HepG2 (cell line): ENCODE data around the gene ZNF519. TPM values are rescaled to one million over a fixed set of nuclear protein-coding genes. Genes with fewer than 3 reads are reported as not detected.
"Not testable (repeated sequence)": the region's sequence is repeated elsewhere in the genome, so short reads cannot be mapped to it uniquely, and the experiment has no call there.

ENCODE experiments used
- ATAC-seq: fragments of 200-7000 bp; cut with Tn5 transposase; 3 replicates; pipeline ENCODE4 v1.9.1; 2020; ENCODE audit warnings: mild to moderate bottlenecking, moderate library complexity
- BruUV-seq: library from RNA; stranded (reverse); fragments of 400-500 nt; replicated peaks from 2 replicates; lab custom pipeline; 2021; lab: Mats Ljungman, UMichigan
- CTCF ChIA-PET: fragments of 300-600 bp; formaldehyde crosslinking; extraction: SDS; loops from one replicate; lab custom pipeline; 2021; ENCODE audit warnings: low total read pairs, inconsistent platforms, low intra/inter-chr PET ratio; lab: Yijun Ruan, JAX
- POLR2A ChIA-PET: fragments of 350-600 bp; sonication (Branson Sonifier 250); formaldehyde crosslinking; loops from one replicate; lab custom pipeline; 2020; ENCODE audit warnings: antibody characterized with exemption, inconsistent platforms; lab: Yijun Ruan, JAX
- DNase-seq: peaks from one replicate; pipeline ENCODE4 v3.0.0-alpha.2; 2015; ENCODE audit warnings: low spot score
- FAIRE-seq: peaks from 3 replicates; lab custom pipeline; 2011; peaks lifted over from hg19 to GRCh38; lab: Jason Lieb, UNC
- H2AFZ ChIP-seq: one replicate; pipeline ENCODE4 v1.6.1; 2011; ENCODE audit warnings: low read length, inconsistent platforms
- H3K27ac ChIP-seq: fragments of 300-600 bp; 3 replicates; pipeline ENCODE4 v1.8.0; 2011; ENCODE audit warnings: mixed run types, mild to moderate bottlenecking, mixed read lengths, low read length, inconsistent platforms; ENCODE audit not compliant: insufficient read depth; ENCODE audit errors: extremely low read length
- H3K27me3 ChIP-seq, 2 experiments: fragments of 200-600 bp in 1 of 2; 2 replicates in 1 of 2; 3 replicates in 1 of 2; pipeline versions ENCODE4 v1.6.0 to v1.8.0; 2011; ENCODE audit warnings: low read length in 2 of 2, mild to moderate bottlenecking in 2 of 2, moderate library complexity in 2 of 2, inconsistent platforms in 1 of 2; ENCODE audit not compliant: insufficient read depth in 2 of 2, control insufficient read depth in 1 of 2
- H3K36me3 ChIP-seq, 2 experiments: fragments of 200-600 bp in 1 of 2; replicated peaks in 1 of 2; 2 replicates in 1 of 2; 3 replicates in 1 of 2; pipeline versions ENCODE4 v1.5.1 to v1.8.0; 2011; ENCODE audit warnings: low read length in 2 of 2, inconsistent platforms in 1 of 2; ENCODE audit not compliant: insufficient read depth in 2 of 2, control insufficient read depth in 1 of 2
- H3K4me1 ChIP-seq: 2 replicates; pipeline ENCODE4 v1.5.1; 2012; ENCODE audit warnings: low read length, inconsistent platforms; ENCODE audit not compliant: insufficient read depth
- H3K4me2 ChIP-seq: 2 replicates; pipeline ENCODE4 v1.6.0; 2011; ENCODE audit warnings: low read depth, low read length, inconsistent platforms
- H3K4me3 ChIP-seq, 3 experiments: fragments of 200-600 bp in 1 of 3; sonication (generic), shearing (Covaris generic) in 1 of 3; replicated peaks in 1 of 3; 2 replicates each; pipeline ENCODE4 v1.5.1; 2011 to 2016; ENCODE audit warnings: low read length in 3 of 3, inconsistent platforms in 2 of 3, low read depth in 2 of 3, mild to moderate bottlenecking in 2 of 3, control low read depth in 1 of 3, mixed read lengths in 1 of 3; ENCODE audit not compliant: insufficient read depth in 1 of 3
- H3K79me2 ChIP-seq: one replicate; pipeline ENCODE4 v1.6.1; 2011; ENCODE audit warnings: low read length, inconsistent platforms; ENCODE audit not compliant: insufficient read depth
- H3K9ac ChIP-seq: 2 replicates; pipeline ENCODE4 v1.6.0; 2011; ENCODE audit warnings: mild to moderate bottlenecking, low read depth, low read length, inconsistent platforms; ENCODE audit not compliant: insufficient read depth
- H3K9me3 ChIP-seq: 2 replicates; pipeline ENCODE4 v1.5.1; 2012; ENCODE audit warnings: mild to moderate bottlenecking, low read length
- H4K20me1 ChIP-seq: 2 replicates; pipeline ENCODE4 v1.6.0; 2011; ENCODE audit warnings: inconsistent platforms, mild to moderate bottlenecking, low read length, moderate library complexity; ENCODE audit not compliant: insufficient read depth
- EEA1 ChIP-seq: sonication (generic); formaldehyde crosslinking; IDR thresholded peaks from 2 replicates; pipeline ENCODE4 v1.5.1; 2020; ENCODE audit warnings: mild to moderate bottlenecking, missing genetic modification reagents, borderline replicate concordance
- HHEX ChIP-seq: IDR thresholded peaks from 2 replicates; pipeline ENCODE4 v1.6.1; 2016; ENCODE audit warnings: control low read depth
- HMGA1 ChIP-seq: sonication (generic); formaldehyde crosslinking; conservative IDR thresholded peaks from 2 replicates; pipeline ENCODE4 v1.4.0; 2020; ENCODE audit warnings: missing genetic modification reagents
- MED8 ChIP-seq: sonication (generic); formaldehyde crosslinking; IDR thresholded peaks from 2 replicates; pipeline ENCODE4 v1.8.1; 2023; ENCODE audit warnings: mild to moderate bottlenecking, missing genetic modification reagents; ENCODE audit not compliant: insufficient replicate concordance
- NBN ChIP-seq: fragments of 450-650 bp; conservative IDR thresholded peaks from 2 replicates; pipeline ENCODE4 v1.6.1; 2017
- NFE2L1 ChIP-seq: sonication (generic); formaldehyde crosslinking; IDR thresholded peaks from 2 replicates; pipeline ENCODE4 v1.4.0; 2020; ENCODE audit warnings: missing genetic modification reagents, mild to moderate bottlenecking, borderline replicate concordance
- NPAS2 ChIP-seq: sonication (generic); formaldehyde crosslinking; IDR thresholded peaks from 2 replicates; pipeline ENCODE4 v1.8.0; 2022; ENCODE audit warnings: mild to moderate bottlenecking, missing genetic modification reagents, borderline replicate concordance
- RBAK ChIP-seq: sonication (generic); formaldehyde crosslinking; IDR thresholded peaks from 2 replicates; pipeline ENCODE4 v1.5.1; 2020; ENCODE audit warnings: mild to moderate bottlenecking, missing genetic modification reagents
- SP4 ChIP-seq: sonication (generic); formaldehyde crosslinking; IDR thresholded peaks from 2 replicates; pipeline ENCODE4 v1.8.1; 2023; ENCODE audit warnings: mild to moderate bottlenecking, missing genetic modification reagents
- SRF ChIP-seq: IDR thresholded peaks from 2 replicates; pipeline ENCODE4 v1.6.1; 2011; ENCODE audit warnings: mild to moderate bottlenecking, low read depth, low read length, moderate library complexity
- ZNF234 ChIP-seq: sonication (generic); formaldehyde crosslinking; conservative IDR thresholded peaks from 2 replicates; pipeline ENCODE4 v1.5.1; 2020; ENCODE audit warnings: mild to moderate bottlenecking, missing genetic modification reagents
- ZNF282 ChIP-seq: fragments of 450-650 bp; IDR thresholded peaks from 2 replicates; pipeline ENCODE4 v1.6.1; 2018; ENCODE audit not compliant: partially characterized antibody
- ZNF354B ChIP-seq: sonication (generic); formaldehyde crosslinking; IDR thresholded peaks from 2 replicates; pipeline ENCODE4 v1.8.0; 2022; ENCODE audit warnings: mild to moderate bottlenecking, missing genetic modification reagents
- ZNF552 ChIP-seq: sonication (generic); formaldehyde crosslinking; IDR thresholded peaks from 2 replicates; pipeline ENCODE4 v1.9.0; 2022; ENCODE audit warnings: missing genetic modification reagents, mild to moderate bottlenecking, borderline replicate concordance
- ZNF576 ChIP-seq: sonication (generic); formaldehyde crosslinking; IDR thresholded peaks from 2 replicates; pipeline ENCODE4 v1.4.0; 2020; ENCODE audit warnings: mild to moderate bottlenecking, missing genetic modification reagents
- ZNF589 ChIP-seq: sonication (generic); formaldehyde crosslinking; conservative IDR thresholded peaks from 2 replicates; pipeline ENCODE4 v1.8.0; 2022; ENCODE audit warnings: mild to moderate bottlenecking, moderate library complexity, missing genetic modification reagents
- ZNF770 ChIP-seq: sonication (generic); formaldehyde crosslinking; IDR thresholded peaks from 2 replicates; pipeline ENCODE4 v1.5.0; 2020; ENCODE audit warnings: mild to moderate bottlenecking, missing genetic modification reagents
- WGBS: methylation state at CpG from one replicate; pipeline ENCODE4 v1.1.6; 2017; ENCODE audit warnings: low lambda C conversion rate; 5-methylcytosine and 5-hydroxymethylcytosine counted together
- in situ Hi-C: cut with HindIII; loops from 2 replicates; pipeline ENCODE4 v1.10.0; 2017; ENCODE audit warnings: low pct_unique_long_range_greater_than_20kb; ENCODE audit not compliant: extremely low pct_ligation_motif_present
- intact Hi-C: fragments of 100-400 bp; cut with micrococcal nuclease; formaldehyde crosslinking; loops from one replicate; pipeline ENCODE4 v1.10.0; 2022; ENCODE audit not compliant: unreplicated experiment
- polyA plus RNA-seq, 8 experiments: library from polyadenylated mRNA; depleted of rRNA in 3 of 8; stranded (reverse) in 7 of 8; unstranded in 1 of 8; fragments of >200 nt; fragmentation: Illumina TruSeq in 4 of 8; extraction: Trizol in 4 of 8; gene quantifications; 2 replicates each; pipeline versions ENCODE4 v1.2.1 to v1.2.3, GENCODE V29; 2011 to 2016; ENCODE audit warnings: low read depth in 4 of 8, missing spikeins in 1 of 8, mixed read lengths in 1 of 8; ENCODE audit not compliant: insufficient read depth in 1 of 8
- total RNA-seq, 5 experiments: library from RNA; depleted of rRNA; stranded (reverse); fragments of >200 nt; fragmentation: Illumina TruSeq; extraction: Trizol; gene quantifications; 2 replicates each; pipeline ENCODE4 v1.2.3, GENCODE V29; 2016; ENCODE audit warnings: low read depth in 1 of 5
- TF ChIP-seq, protein P1 (sequence below): sonication (generic); formaldehyde crosslinking; IDR thresholded peaks from 2 replicates; pipeline ENCODE4 v1.9.0; 2021; ENCODE audit warnings: missing genetic modification reagents, mild to moderate bottlenecking, borderline replicate concordance

ZNF519 gene
- total and polyA plus RNA-seq, 2 of the 13 experiments (the other 11 are each of a cell fraction or from before 2014, with no cell fraction given) = 7.3 to 11.1 TPM

GRCh38 chr18:14174706-14175085 is 42.5 kb upstream of the ZNF519 start:
- no peak overlapping the region for H3K4me2 ChIP-seq
- CTCF ChIA-PET = no interaction called here
- H3K4me3 ChIP-seq = no peak overlapping the region
- TF ChIP-seq ZNF589 (CRISPR knock-in tag) = no peak
- TF ChIP-seq SP4 = no peak
- TF ChIP-seq ZNF354B (CRISPR knock-in tag) = no peak
- no peak for TF ChIP-seq HHEX
- TF ChIP-seq NBN = no peak
- no peak for TF ChIP-seq HMGA1 (CRISPR knock-in tag)
- TF ChIP-seq NPAS2 (CRISPR knock-in tag) = no peak
- TF ChIP-seq ZNF282 = no peak
- no peak for TF ChIP-seq ZNF770
- TF ChIP-seq ZNF552 (CRISPR knock-in tag) = no peak
- no peak for TF ChIP-seq ZNF576 (CRISPR knock-in tag)
- TF ChIP-seq NFE2L1 = no peak
- no peak for TF ChIP-seq SRF
- TF ChIP-seq RBAK = no peak
- TF ChIP-seq, protein P1, sequence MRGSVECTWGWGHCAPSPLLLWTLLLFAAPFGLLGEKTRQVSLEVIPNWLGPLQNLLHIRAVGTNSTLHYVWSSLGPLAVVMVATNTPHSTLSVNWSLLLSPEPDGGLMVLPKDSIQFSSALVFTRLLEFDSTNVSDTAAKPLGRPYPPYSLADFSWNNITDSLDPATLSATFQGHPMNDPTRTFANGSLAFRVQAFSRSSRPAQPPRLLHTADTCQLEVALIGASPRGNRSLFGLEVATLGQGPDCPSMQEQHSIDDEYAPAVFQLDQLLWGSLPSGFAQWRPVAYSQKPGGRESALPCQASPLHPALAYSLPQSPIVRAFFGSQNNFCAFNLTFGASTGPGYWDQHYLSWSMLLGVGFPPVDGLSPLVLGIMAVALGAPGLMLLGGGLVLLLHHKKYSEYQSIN = no peak
- TF ChIP-seq MED8 (CRISPR knock-in tag) = no peak
- no peak for TF ChIP-seq ZNF234 (CRISPR knock-in tag)
- no peak for TF ChIP-seq EEA1
- H3K4me1 ChIP-seq = no peaks in the 10 kb centered on the region
- H3K9me3 ChIP-seq = no peaks in the 10 kb centered on the region
- H3K79me2 ChIP-seq = no peaks in the 10 kb centered on the region
- H3K9ac ChIP-seq = no peak overlapping the region
- FAIRE-seq = no peak
- H3K27ac ChIP-seq = no peak overlapping the region
- H2AFZ ChIP-seq = no peak overlapping the region
- no peaks in the 10 kb centered on the region for H4K20me1 ChIP-seq
- in situ Hi-C loops (no loop called here), intact Hi-C loops (no loop called here)
- POLR2A ChIA-PET = no interaction called here
- 44% methylated on average over 4 of the region's 5 CpGs for WGBS
- no peak for DNase-seq
- no TSS peak for BruUV-seq
- no peaks in the 10 kb centered on the region for H3K36me3 ChIP-seq
- H3K27me3 ChIP-seq = no peaks in the 10 kb centered on the region
- ATAC-seq = no peak

DNA sequence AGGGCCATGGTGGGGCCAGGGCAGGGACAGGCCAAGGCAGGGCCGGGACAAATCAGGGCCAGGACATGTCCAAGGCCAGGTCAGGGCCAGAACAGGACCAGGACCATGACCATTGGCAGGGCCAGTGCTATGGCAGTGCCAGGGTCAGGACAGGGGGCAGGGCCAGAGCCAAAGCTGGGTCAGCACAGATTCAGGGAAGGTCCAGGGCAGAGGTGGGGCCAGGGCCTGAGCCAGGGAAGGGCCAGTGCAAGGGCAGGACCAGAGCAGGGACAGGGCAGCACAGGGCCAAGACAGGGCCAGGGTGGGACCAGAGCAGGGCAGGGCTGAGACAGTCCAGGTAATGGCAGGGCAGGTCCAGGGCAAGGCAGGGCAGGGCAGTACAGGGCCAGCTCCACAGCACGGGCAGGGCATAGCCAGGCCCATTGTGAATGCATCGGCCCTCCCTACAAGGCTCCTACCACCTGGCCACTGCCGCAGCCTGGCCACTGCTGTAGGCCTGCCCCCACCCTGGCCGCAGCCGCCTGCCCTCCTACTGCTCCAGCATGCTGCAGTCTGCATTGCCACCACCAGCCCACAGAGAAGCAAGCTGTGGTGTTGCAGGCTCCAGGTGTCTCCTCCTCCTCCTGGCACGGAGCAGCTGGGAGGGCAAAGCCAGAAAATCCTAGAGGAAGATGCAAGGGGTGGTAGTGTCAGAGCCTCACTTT is 41.9 kb upstream of the ZNF519 start:
- H3K9ac ChIP-seq, intact Hi-C loops, H3K27me3 ChIP-seq, H3K27ac ChIP-seq, H2AFZ ChIP-seq, POLR2A ChIA-PET, BruUV-seq, H3K36me3 ChIP-seq, H3K4me3 ChIP-seq, H3K9me3 ChIP-seq, H3K4me2 ChIP-seq, in situ Hi-C loops, H3K79me2 ChIP-seq, H4K20me1 ChIP-seq, H3K4me1 ChIP-seq, CTCF ChIA-PET, DNase-seq, FAIRE-seq: not testable (repeated sequence)
- 0% methylated on average over 1 of the region's 7 CpGs for WGBS
- 0 out of 3 replicates have a peak, but pooled peaks have one; percentile 3 for ATAC-seq
